SK-N-SH (cell line): ENCODE results near the gene FTO. TPM values are rescaled to one million over a fixed set of nuclear protein-coding genes. Genes with fewer than 3 reads are reported as not detected.

Experiments
- CTCF ChIA-PET: fragments of 300-600, 350-600 bp; formaldehyde crosslinking; extraction: SDS; loops from one replicate; lab custom pipeline; 2021; lab: Yijun Ruan, JAX
- POLR2A ChIA-PET: fragments of 350-600 bp; sonication (Branson Sonifier 250); formaldehyde crosslinking; extraction: SDS; loops from one replicate; lab custom pipeline; 2020; ENCODE audit warnings: antibody characterized with exemption, inconsistent platforms; lab: Yijun Ruan, JAX
- DNase-seq: peaks from one replicate; pipeline ENCODE4 v3.0.0; 2012
- H2AFZ ChIP-seq: fragments of 200-600 bp; sonication (generic); 2 replicates; pipeline ENCODE4 v1.8.1; 2016; ENCODE audit warnings: antibody characterized with exemption, mild to moderate bottlenecking, low read depth
- H3F3A ChIP-seq: fragments of 200-600 bp; sonication (generic); replicated peaks from 2 replicates; pipeline ENCODE3; 2016; ENCODE audit warnings: antibody characterized with exemption, mild to moderate bottlenecking; ENCODE audit not compliant: insufficient read depth
- H3K27ac ChIP-seq, 2 experiments: fragments of 200-500 bp in 1 of 2; fragments of 200-600 bp in 1 of 2; sonication (Bioruptor generic) in 1 of 2; sonication (generic), shearing (Covaris generic) in 1 of 2; 2 replicates each; pipeline versions ENCODE4 v1.5.1 to v1.6.1; 2014 to 2016; ENCODE audit warnings: low read depth in 2 of 2, inconsistent platforms in 1 of 2, low read length in 1 of 2, mild to moderate bottlenecking in 1 of 2, mixed read lengths in 1 of 2
- H3K27me3 ChIP-seq: fragments of 200-600 bp; sonication (generic), shearing (Covaris generic); 2 replicates; pipeline ENCODE4 v1.6.1; 2016; ENCODE audit warnings: mixed run types; ENCODE audit not compliant: insufficient read depth
- H3K36me3 ChIP-seq, 2 experiments: fragments of 200-500 bp in 1 of 2; fragments of 200-600 bp in 1 of 2; sonication (Bioruptor generic) in 1 of 2; sonication (generic) in 1 of 2; replicated peaks in 1 of 2; 2 replicates each; pipeline versions ENCODE3 to v1.5.1; 2014 to 2016; ENCODE audit warnings: low read length in 1 of 2, mild to moderate bottlenecking in 1 of 2; ENCODE audit not compliant: insufficient read depth in 2 of 2, control insufficient read depth in 1 of 2
- H3K4me1 ChIP-seq, 2 experiments: fragments of 200-500 bp in 1 of 2; fragments of 200-600 bp in 1 of 2; sonication (Bioruptor generic) in 1 of 2; sonication (generic), shearing (Covaris generic) in 1 of 2; 2 replicates each; pipeline versions ENCODE4 v1.5.1 to v1.6.1; 2014 to 2016; ENCODE audit warnings: low read depth in 1 of 2, low read length in 1 of 2, mixed run types in 1 of 2; ENCODE audit not compliant: insufficient read depth in 2 of 2, control insufficient read depth in 1 of 2
- H3K4me2 ChIP-seq: fragments of 200-600 bp; sonication (generic), shearing (Covaris generic); 2 replicates; pipeline ENCODE4 v1.6.1; 2017; ENCODE audit warnings: mixed run types
- H3K4me3 ChIP-seq, 2 experiments: fragments of 200-500 bp in 1 of 2; fragments of 200-600 bp in 1 of 2; sonication (Bioruptor generic) in 1 of 2; sonication (generic), shearing (Covaris generic) in 1 of 2; 2 replicates each; pipeline versions ENCODE4 v1.5.1 to v1.8.1; 2014 to 2016; ENCODE audit warnings: low read depth in 2 of 2, inconsistent platforms in 1 of 2, low read length in 1 of 2, mild to moderate bottlenecking in 1 of 2, mixed read lengths in 1 of 2, moderate library complexity in 1 of 2
- H3K79me2 ChIP-seq: fragments of 200-600 bp; sonication (generic); 2 replicates; pipeline ENCODE4 v1.8.1; 2017; ENCODE audit warnings: mild to moderate bottlenecking; ENCODE audit not compliant: insufficient read depth
- H3K9ac ChIP-seq: fragments of 200-600 bp; sonication (generic); 2 replicates; pipeline ENCODE4 v1.6.1; 2017; ENCODE audit warnings: mixed run types
- H3K9me2 ChIP-seq: fragments of 200-600 bp; sonication (generic); 2 replicates; pipeline ENCODE4 v1.6.1; 2017; ENCODE audit warnings: mixed run types
- H3K9me3 ChIP-seq: fragments of 200-600 bp; sonication (generic); 2 replicates; pipeline ENCODE4 v1.6.1; 2017; ENCODE audit warnings: mixed run types, mild to moderate bottlenecking, moderate library complexity
- H4K20me1 ChIP-seq: fragments of 200-600 bp; sonication (generic); 2 replicates; pipeline ENCODE4 v1.6.1; 2017; ENCODE audit warnings: mild to moderate bottlenecking, mixed run types; ENCODE audit not compliant: insufficient read depth
- CHD2 ChIP-seq: fragments of 150-350 bp; IDR thresholded peaks from 2 replicates; pipeline ENCODE4 v1.6.1; 2018; ENCODE audit warnings: low read length; ENCODE audit not compliant: partially characterized antibody
- ELF1 ChIP-seq: IDR thresholded peaks from 2 replicates; pipeline ENCODE4 v1.4.0; 2012
- EP300 ChIP-seq, 2 experiments: IDR thresholded peaks; 2 replicates each; pipeline versions ENCODE4 v1.4.0 to v1.6.1; 2012; ENCODE audit warnings: borderline replicate concordance in 1 of 2, low read depth in 1 of 2, low read length in 1 of 2
- EZH2phosphoT487 ChIP-seq: fragments of 200-600 bp; sonication (generic); IDR thresholded peaks from 2 replicates; pipeline ENCODE4 v1.6.1; 2017; ENCODE audit warnings: low read depth, mixed run types, mild to moderate bottlenecking, antibody characterized with exemption, moderate library complexity, borderline replicate concordance
- FOSL2 ChIP-seq: IDR thresholded peaks from 2 replicates; pipeline ENCODE4 v1.4.0; 2012; ENCODE audit warnings: low read depth, mild to moderate bottlenecking, moderate library complexity, borderline replicate concordance
- GATA2 ChIP-seq: sonication (generic); formaldehyde crosslinking; IDR thresholded peaks from 2 replicates; pipeline ENCODE4 v1.5.0; 2020; ENCODE audit warnings: mild to moderate bottlenecking, missing genetic modification reagents
- IRF3 ChIP-seq: fragments of 150-350 bp; IDR thresholded peaks from 2 replicates; pipeline ENCODE4 v1.6.1; 2016; ENCODE audit warnings: mild to moderate bottlenecking, low read depth, low read length
- JUND ChIP-seq: IDR thresholded peaks from 2 replicates; pipeline ENCODE4 v1.4.0; 2012
- MAX ChIP-seq: IDR thresholded peaks from 2 replicates; pipeline ENCODE4 v1.4.0; 2012; ENCODE audit warnings: low read depth
- MEF2A ChIP-seq: IDR thresholded peaks from 2 replicates; pipeline ENCODE4 v1.4.0; 2012; ENCODE audit warnings: low read depth, borderline replicate concordance
- MXI1 ChIP-seq: IDR thresholded peaks from 2 replicates; pipeline ENCODE4 v1.6.1; 2012; ENCODE audit warnings: mild to moderate bottlenecking, low read depth, low read length, improper control_type of control experiment
- NRF1 ChIP-seq: IDR thresholded peaks from 2 replicates; pipeline ENCODE4 v1.6.1; 2012; ENCODE audit warnings: low read depth, mild to moderate bottlenecking, low read length
- PBX3 ChIP-seq: IDR thresholded peaks from 2 replicates; pipeline ENCODE4; 2012
- POLR2AphosphoS5 ChIP-seq: IDR thresholded peaks from 2 replicates; pipeline ENCODE4 v1.6.1; 2012; ENCODE audit warnings: low read depth, low read length
- RAD21 ChIP-seq: IDR thresholded peaks from 2 replicates; pipeline ENCODE4 v1.6.1; 2012; ENCODE audit warnings: mild to moderate bottlenecking, low read length
- RCOR1 ChIP-seq: fragments of 150-350 bp; IDR thresholded peaks from 2 replicates; pipeline ENCODE4 v1.6.1; 2017; ENCODE audit warnings: antibody characterized with exemption, low read length
- RFX5 ChIP-seq: IDR thresholded peaks from 2 replicates; pipeline ENCODE4 v1.6.1; 2012; ENCODE audit warnings: mild to moderate bottlenecking, improper control_type of control experiment, low read length
- RXRA ChIP-seq: IDR thresholded peaks from 2 replicates; pipeline ENCODE4 v1.4.0; 2012; ENCODE audit warnings: low read depth, mild to moderate bottlenecking, borderline replicate concordance
- TAF1 ChIP-seq: IDR thresholded peaks from 2 replicates; pipeline ENCODE4 v1.6.1; 2012; ENCODE audit warnings: low read depth, mild to moderate bottlenecking, low read length, moderate library complexity, borderline replicate concordance
- USF1 ChIP-seq: IDR thresholded peaks from 2 replicates; pipeline ENCODE4 v1.4.0; 2012; ENCODE audit warnings: low read depth, borderline replicate concordance
- YY1 ChIP-seq: IDR thresholded peaks from 2 replicates; pipeline ENCODE4 v1.4.0; 2012; ENCODE audit warnings: low read depth, mild to moderate bottlenecking
- WGBS: methylation state at CpG from one replicate; pipeline ENCODE4 v1.1.6; 2017; ENCODE audit warnings: low lambda C conversion rate; 5-methylcytosine and 5-hydroxymethylcytosine counted together
- polyA plus RNA-seq, 3 experiments: library from polyadenylated mRNA; depleted of rRNA; stranded (reverse); fragments of >200 nt; gene quantifications; 2 replicates each; pipeline ENCODE4 v1.2.3, GENCODE V29; 2012

The FTO gene
- polyA plus RNA-seq, 1 of the 3 experiments (the other 2 are of a cell fraction) = 41.2 TPM

GRCh38 chr16:53770641-53771040, 66.7 kb downstream of the FTO start:
- Histone ChIP-seq H3K79me2 (peaks cover 32% of the 10 kb centered on the region; the same call in 1 of the 2 replicates), H3K9me3 (no peaks in the 10 kb centered on the region), H3K4me2 (no peak overlapping the region), H3F3A (peaks cover 13% of the 10 kb centered on the region), H3K4me1 (peaks cover 11 to 51% of the 10 kb centered on the region in 2 experiments), H3K9me2 (no peaks in the 10 kb centered on the region), H3K27ac (no peak overlapping the region), H4K20me1 (peaks cover 19% of the 10 kb centered on the region), H3K36me3 (no peaks in the 10 kb centered on the region), H3K27me3 (no peaks in the 10 kb centered on the region), H3K4me3 (no peak overlapping the region), H2AFZ (no peak overlapping the region), H3K9ac (no peak overlapping the region)
- DNase-seq = no peak
- ChIA-PET CTCF (interaction anchor here (1.0 kb wide), 1 partner anchor 175 kb away, joined by 4 read pairs; no protein-coding TSS in a partner anchor), POLR2A (no interaction called here)
- 81% methylated on average over 4 of the region's 4 CpGs for WGBS
- TF ChIP-seq IRF3 (no peak), RXRA (no peak), MXI1 (no peak), USF1 (no peak), TAF1 (no peak), PBX3 (no peak), POLR2AphosphoS5 (no peak), CHD2 (no peak), YY1 (no peak), RCOR1 (no peak), EZH2phosphoT487 (no peak), JUND (no peak), FOSL2 (no peak)

GRCh38 chr16:53771655-53772497, 67.9 kb downstream of the FTO start:
- Histone ChIP-seq H4K20me1 (peaks cover 18% of the 10 kb centered on the region), H3K9me3 (no peaks in the 10 kb centered on the region), H3F3A (peaks cover 22% of the 10 kb centered on the region), H3K9me2 (no peaks in the 10 kb centered on the region), H3K4me3 (no peak overlapping the region), H3K36me3 (no peaks in the 10 kb centered on the region), H3K27me3 (no peaks in the 10 kb centered on the region), H3K4me1 (peaks cover 15 to 58% of the 10 kb centered on the region in 2 experiments), H3K9ac (no peak overlapping the region), H3K27ac (no peak overlapping the region), H3K4me2 (no peak overlapping the region), H3K79me2 (peaks cover 32% of the 10 kb centered on the region; the same call in 1 of the 2 replicates), H2AFZ (no peak overlapping the region)
- ChIA-PET POLR2A (interaction anchor here (0.5 kb wide), 1 partner anchor 1116 kb away, joined by 4 read pairs; no protein-coding TSS in a partner anchor), CTCF (interaction anchor here (0.7 to 2.4 kb wide), 5 partner anchors 13 to 1693 kb away, joined by 3 to 19 read pairs (median 4); no protein-coding TSS in a partner anchor)
- WGBS = 94% methylated on average over 9 of the region's 9 CpGs
- no peak for DNase-seq
- TF ChIP-seq MEF2A (no peak), EP300 (IDR thresholded peaks at IDR 0.05; ENCODE audit: borderline replicate concordance in 1 of 2, low read depth in 1 of 2, low read length in 1 of 2) (no peak), RFX5 (no peak), GATA2 (CRISPR knock-in tag) (no peak), IRF3 (no peak), RAD21 (no peak), MAX (no peak), YY1 (no peak), ELF1 (no peak), TAF1 (no peak), NRF1 (no peak), FOSL2 (no peak), CHD2 (no peak)
